Loucy (cell line): Measurements from ENCODE around the gene SND1.

Source experiments
- CTCF ChIP-seq: fragments of 200-600 bp; sonication (generic); conservative IDR thresholded peaks from 2 replicates; pipeline ENCODE4 v1.5.1; 2014; ENCODE audit warnings: mild to moderate bottlenecking, antibody characterized with exemption, low read length
- EZH2phosphoT487 ChIP-seq: fragments of 200-600 bp; IDR thresholded peaks from 2 replicates; pipeline ENCODE4 v1.6.1; 2018; ENCODE audit warnings: antibody characterized with exemption, mild to moderate bottlenecking, moderate library complexity, borderline replicate concordance

- no peak for TF ChIP-seq CTCF
- TF ChIP-seq EZH2phosphoT487, result no peak
These were observed 243.4 kb downstream of the SND1 start for GRCh38 chr7:127895360-127895759.
